ENCODE data around the gene ALK. TPM values are rescaled to one million over a fixed set of nuclear protein-coding genes. Genes with fewer than 3 reads are reported as not detected.

Gene ALK
- total and polyA plus RNA-seq, 2 donors (not counting 1 experiment from before 2014, with no cell fraction given): not detected

GRCh38 chr2:29228947-29229346 is 692.4 kb downstream of the ALK start:
- Mint-ChIP-seq H3K27me3 (peaks cover 19% of the 10 kb centered on the region), H3K4me1 (no peaks in the 10 kb centered on the region), H3K27ac (no peak overlapping the region), H3K9me3 (ENCODE audit: insufficient read depth) (no peaks in the 10 kb centered on the region), H3K4me3 (no peak overlapping the region)
- ATAC-seq (ENCODE audit: low read depth) (no peak), DNase-seq (no peak)
- WGBS (ENCODE audit: insufficient coverage): 92% methylated on average over 7 of the region's 9 CpGs
- Histone ChIP-seq H3K9me3 (ENCODE audit: control extremely low read depth in 1 of 3, control insufficient read depth in 2 of 3, insufficient read depth in 1 of 3, low read length in 2 of 3) (no peaks in the 10 kb centered on the region), H4K20me1 (ENCODE audit: control insufficient read depth, insufficient read depth, low read length, poor library complexity, severe bottlenecking) (no peaks in the 10 kb centered on the region), H3K27me3 (replicated peaks in 1 of 4; ENCODE audit: control extremely low read depth in 1 of 4, control insufficient read depth in 3 of 4, insufficient read depth in 4 of 4, low read length in 3 of 4) (peaks cover 0 to 5% (median 0%) of the 10 kb centered on the region in 4 experiments), H3K36me3 (replicated peaks in 1 of 2; ENCODE audit: control extremely low read depth in 1 of 2, control insufficient read depth in 1 of 2, extremely low read depth in 1 of 2, insufficient read depth in 2 of 2, low read length in 1 of 2) (no peaks in the 10 kb centered on the region), H3K4me2 (replicated peaks; ENCODE audit: low read depth, low read length, poor library complexity, severe bottlenecking) (no peak overlapping the region), H3K27ac (ENCODE audit: low read length in 2 of 2) (no peak overlapping the region), H3K9ac (ENCODE audit: low read length) (no peak overlapping the region), H2AFZ (ENCODE audit: insufficient read depth, low read depth, low read length, poor library complexity, severe bottlenecking) (no peak overlapping the region), H3K4me1 (ENCODE audit: control insufficient read depth in 2 of 2, insufficient read depth in 2 of 2, low read length in 2 of 2) (no peaks in the 10 kb centered on the region), H3K79me2 (ENCODE audit: control insufficient read depth, insufficient read depth, low read length) (no peaks in the 10 kb centered on the region), H3K4me3 (ENCODE audit: control extremely low read depth in 1 of 5, extremely low read depth in 1 of 5, insufficient read depth in 1 of 5, low read depth in 2 of 5, low read length in 4 of 5) (no peak overlapping the region)
- ChIA-PET POLR2A (no interaction called here), CTCF (no interaction called here)
- no peak for TF ChIP-seq CTCF (IDR thresholded peaks at IDR 0.05)
- TF ChIP-seq EZH2 (IDR thresholded peaks at IDR 0.05; ENCODE audit: borderline replicate concordance, insufficient read depth, low read depth, low read length, poor library complexity, severe bottlenecking): no peak
- intact Hi-C loops (cut with micrococcal nuclease): no loop called here

GRCh38 chr2:29227935-29228675 is 693.3 kb downstream of the ALK start:
- no peak overlapping the region for H2AFZ ChIP-seq (ENCODE audit: insufficient read depth, low read depth, low read length, poor library complexity, severe bottlenecking)
- ChIA-PET CTCF (no interaction called here), POLR2A (no interaction called here)
- 63% methylated on average over 11 of the region's 15 CpGs for WGBS (ENCODE audit: insufficient coverage)
- no peak overlapping the region for H3K9ac ChIP-seq (ENCODE audit: low read length)
- H3K4me3 Mint-ChIP-seq: no peak overlapping the region
- no peaks in the 10 kb centered on the region for H3K4me1 ChIP-seq (ENCODE audit: control insufficient read depth in 2 of 2, insufficient read depth in 2 of 2, low read length in 2 of 2)
- peaks cover 0 to 5% (median 0%) of the 10 kb centered on the region in 4 experiments for H3K27me3 ChIP-seq (replicated peaks in 1 of 4; ENCODE audit: control extremely low read depth in 1 of 4, control insufficient read depth in 3 of 4, insufficient read depth in 4 of 4, low read length in 3 of 4)
- H3K27me3 Mint-ChIP-seq: peaks cover 19% of the 10 kb centered on the region
- intact Hi-C loops (cut with micrococcal nuclease): no loop called here
- no peak for ATAC-seq (ENCODE audit: low read depth)
- no peaks in the 10 kb centered on the region for H4K20me1 ChIP-seq (ENCODE audit: control insufficient read depth, insufficient read depth, low read length, poor library complexity, severe bottlenecking)
- no peak overlapping the region for H3K27ac Mint-ChIP-seq
- H3K9me3 ChIP-seq (ENCODE audit: control extremely low read depth in 1 of 3, control insufficient read depth in 2 of 3, insufficient read depth in 1 of 3, low read length in 2 of 3): no peaks in the 10 kb centered on the region
- no peak for TF ChIP-seq EZH2 (IDR thresholded peaks at IDR 0.05; ENCODE audit: borderline replicate concordance, insufficient read depth, low read depth, low read length, poor library complexity, severe bottlenecking)
- TF ChIP-seq CTCF (IDR thresholded peaks at IDR 0.05): no peak
- H3K4me1 Mint-ChIP-seq: no peaks in the 10 kb centered on the region
- H3K4me2 ChIP-seq (replicated peaks; ENCODE audit: low read depth, low read length, poor library complexity, severe bottlenecking): no peak overlapping the region
- H3K36me3 ChIP-seq (replicated peaks in 1 of 2; ENCODE audit: control extremely low read depth in 1 of 2, control insufficient read depth in 1 of 2, extremely low read depth in 1 of 2, insufficient read depth in 2 of 2, low read length in 1 of 2): no peaks in the 10 kb centered on the region
- H3K9me3 Mint-ChIP-seq (ENCODE audit: insufficient read depth): no peaks in the 10 kb centered on the region
- DNase-seq: no peak
- no peak overlapping the region for H3K27ac ChIP-seq (ENCODE audit: low read length in 2 of 2)
- H3K79me2 ChIP-seq (ENCODE audit: control insufficient read depth, insufficient read depth, low read length): no peaks in the 10 kb centered on the region
- H3K4me3 ChIP-seq (ENCODE audit: control extremely low read depth in 1 of 5, extremely low read depth in 1 of 5, insufficient read depth in 1 of 5, low read depth in 2 of 5, low read length in 4 of 5): no peak overlapping the region
